Thymus (tissue), 11 donors: ENCODE results near the gene CTRL. TPM values are rescaled to one million over a fixed set of nuclear protein-coding genes. Genes with fewer than 3 reads are reported as not detected.

ENCODE experiments used
- DNase-seq, 9 donors: peaks; one replicate each; pipeline ENCODE4 v3.0.0-alpha.2; 2013; ENCODE audit warnings: low spot score in 9 of 9, low read depth in 6 of 9, missing footprints in 1 of 9
- H3K27ac ChIP-seq, 2 donors: one replicate each; pipeline ENCODE4 v1.5.1; 2013; ENCODE audit warnings: control low read depth in 1 of 2, low read depth in 1 of 2, low read length in 1 of 2, mild to moderate bottlenecking in 1 of 2, moderate library complexity in 1 of 2
- H3K27me3 ChIP-seq, 2 donors: one replicate each; pipeline ENCODE4 v1.5.1; 2013; ENCODE audit warnings: low read length in 1 of 2; ENCODE audit not compliant: control insufficient read depth in 2 of 2, insufficient read depth in 1 of 2
- H3K36me3 ChIP-seq, 2 donors: one replicate each; pipeline ENCODE4 v1.5.1; 2013; ENCODE audit warnings: low read length in 1 of 2, mild to moderate bottlenecking in 1 of 2, moderate library complexity in 1 of 2; ENCODE audit not compliant: control insufficient read depth in 2 of 2, insufficient read depth in 2 of 2
- H3K4me1 ChIP-seq, 2 donors: one replicate each; pipeline ENCODE4 v1.5.1; 2013; ENCODE audit warnings: low read length in 2 of 2; ENCODE audit not compliant: control insufficient read depth in 2 of 2, insufficient read depth in 2 of 2
- H3K4me3 ChIP-seq, 2 donors: one replicate each; pipeline ENCODE4 v1.5.1; 2013; ENCODE audit warnings: low read length in 2 of 2, control low read depth in 1 of 2, mild to moderate bottlenecking in 1 of 2
- H3K9me3 ChIP-seq, 2 donors: one replicate each; pipeline ENCODE4 v1.5.1; 2013; ENCODE audit warnings: low read length in 1 of 2, mild to moderate bottlenecking in 1 of 2; ENCODE audit not compliant: control insufficient read depth in 2 of 2, insufficient read depth in 1 of 2
- WGBS: extraction: QIAGEN DNeasy Blood & Tissue Kit; methylation state at CpG from one replicate; pipeline ENCODE4 v1.1.7; 2013; 5-methylcytosine and 5-hydroxymethylcytosine counted together
- polyA plus RNA-seq: library from polyadenylated mRNA; stranded (reverse); fragments of 200-250 nt; gene quantifications from one replicate; pipeline ENCODE4 v1.2.3, GENCODE V29; 2013
- total RNA-seq: library from RNA; stranded (reverse); fragments of 120-200 nt; gene quantifications from one replicate; pipeline ENCODE4 v1.2.4, GENCODE V29; 2013
- donor health status: healthy.

Gene CTRL
- total and polyA plus RNA-seq, 2 donors, result 0.61 to 6.4 TPM

GRCh38 chr16:67880584-67880983 lies 51.1 kb downstream of the CTRL start:
- Histone ChIP-seq H3K27ac (no peak overlapping the region), H3K27me3 (no peaks in the 10 kb centered on the region), H3K9me3 (peaks cover 0 to 9% of the 10 kb centered on the region in 2 donors), H3K36me3 (peaks cover 97 to 99% of the 10 kb centered on the region in 2 donors), H3K4me1 (no peaks in the 10 kb centered on the region), H3K4me3 (no peak overlapping the region)
- WGBS, result 98% methylated on average over 13 of the region's 13 CpGs
- no peak for DNase-seq

GRCh38 chr16:67879936-67880335 lies 51.7 kb downstream of the CTRL start:
- Histone ChIP-seq H3K27me3 (no peaks in the 10 kb centered on the region), H3K4me3 (no peak overlapping the region), H3K4me1 (no peaks in the 10 kb centered on the region), H3K9me3 (peaks cover 0 to 9% of the 10 kb centered on the region in 2 donors), H3K36me3 (peaks cover 93 to 95% of the 10 kb centered on the region in 2 donors), H3K27ac (no peak overlapping the region)
- DNase-seq, result no peak
- 97% methylated on average over 5 of the region's 5 CpGs for whole genome bisulfite sequencing

Other genes starting within 250 kb of the CTRL start
- gene GFOD2, start 212.5 kb downstream of the CTRL start, total RNA-seq, result 10.2 TPM
- gene GFOD2, start 212.5 kb downstream of the CTRL start, polyA plus RNA-seq, result 11.3 TPM
- 3.7 TPM for gene RANBP10, start 125.3 kb downstream of the CTRL start, total RNA-seq
- 10.7 TPM for gene RANBP10, start 125.3 kb downstream of the CTRL start, polyA plus RNA-seq
- 0.76 TPM for gene TSNAXIP1, start 125.0 kb downstream of the CTRL start, total RNA-seq
- gene TSNAXIP1, start 125.0 kb downstream of the CTRL start, polyA plus RNA-seq, result 2.0 TPM
- gene THAP11, start 89.5 kb downstream of the CTRL start, total RNA-seq, result 38.2 TPM
- 25.7 TPM for gene THAP11, start 89.5 kb downstream of the CTRL start, polyA plus RNA-seq
- 50.7 TPM for gene NUTF2, start 84.9 kb downstream of the CTRL start, total RNA-seq
- 106 TPM for gene NUTF2, start 84.9 kb downstream of the CTRL start, polyA plus RNA-seq
- gene CENPT, start 84.2 kb downstream of the CTRL start, total RNA-seq, result 25.4 TPM
- gene CENPT, start 84.2 kb downstream of the CTRL start, polyA plus RNA-seq, result 101 TPM
- 39.7 TPM for gene EDC4, start 58.8 kb downstream of the CTRL start, total RNA-seq
- gene EDC4, start 58.8 kb downstream of the CTRL start, polyA plus RNA-seq, result 45.0 TPM
- gene NRN1L, start 47.0 kb downstream of the CTRL start, total RNA-seq, result 0.28 TPM
- gene NRN1L, start 47.0 kb downstream of the CTRL start, polyA plus RNA-seq, result 5.6 TPM
- gene PSKH1, start 38.6 kb downstream of the CTRL start, total RNA-seq, result 8.8 TPM
- gene PSKH1, start 38.6 kb downstream of the CTRL start, polyA plus RNA-seq, result 12.6 TPM
- gene PSMB10, start 5.0 kb upstream of the CTRL start, total RNA-seq, result 258 TPM
- 109 TPM for gene PSMB10, start 5.0 kb upstream of the CTRL start, polyA plus RNA-seq
- gene LCAT, start 12.3 kb upstream of the CTRL start, total RNA-seq, result 4.4 TPM
- 51.9 TPM for gene LCAT, start 12.3 kb upstream of the CTRL start, polyA plus RNA-seq
- 13.4 TPM for gene SLC12A4, start 36.8 kb upstream of the CTRL start, total RNA-seq
- gene SLC12A4, start 36.8 kb upstream of the CTRL start, polyA plus RNA-seq, result 22.6 TPM
- gene DPEP3, start 48.6 kb upstream of the CTRL start, total RNA-seq, result 0.14 TPM
- 0.23 TPM for gene DPEP3, start 48.6 kb upstream of the CTRL start, polyA plus RNA-seq
- gene DPEP2, start 67.6 kb upstream of the CTRL start, total RNA-seq, result 5.6 TPM
- 19.0 TPM for gene DPEP2, start 67.6 kb upstream of the CTRL start, polyA plus RNA-seq
- not detected for gene DPEP2NB, start 84.0 kb upstream of the CTRL start, total RNA-seq
- gene DPEP2NB, start 84.0 kb upstream of the CTRL start, polyA plus RNA-seq, result 0.18 TPM
- 10.6 TPM for gene DDX28, start 91.4 kb upstream of the CTRL start, total RNA-seq
- gene DDX28, start 91.4 kb upstream of the CTRL start, polyA plus RNA-seq, result 11.9 TPM
- 11.1 TPM for gene DUS2, start 91.4 kb upstream of the CTRL start, total RNA-seq
- 12.2 TPM for gene DUS2, start 91.4 kb upstream of the CTRL start, polyA plus RNA-seq
- gene NFATC3, start 153.5 kb upstream of the CTRL start, total RNA-seq, result 149 TPM
- 37.4 TPM for gene NFATC3, start 153.5 kb upstream of the CTRL start, polyA plus RNA-seq